ENCODE measurements around the gene MAPT. TPM values are rescaled to one million over a fixed set of nuclear protein-coding genes. Genes with fewer than 3 reads are reported as not detected.
"Not testable (repeated sequence)": the region's sequence is repeated elsewhere in the genome, so short reads cannot be mapped to it uniquely, and the experiment has no call there.

MAPT gene
- total RNA-seq, 1 donor from 2014 or later: 2.4 TPM

GRCh38 chr17:46002973-46003316 is 108.6 kb downstream of the MAPT start:
- Mint-ChIP-seq H3K4me3 (no peak overlapping the region), H3K27ac (no peak overlapping the region), H3K36me3 (no peaks in the 10 kb centered on the region), H3K9me3 (no peaks in the 10 kb centered on the region), H3K27me3 (ENCODE audit: insufficient read depth, low read depth) (peaks cover 13% of the 10 kb centered on the region), H3K4me1 (no peaks in the 10 kb centered on the region)
- no peak overlapping the region for H3K4me2 ChIP-seq
- no peaks in the 10 kb centered on the region for H3K9me3 ChIP-seq (ENCODE audit: low read depth)
- no peak overlapping the region for H2AFZ ChIP-seq (replicated peaks)
- no peaks in the 10 kb centered on the region for H4K20me1 ChIP-seq (ENCODE audit: low read depth)
- no peaks in the 10 kb centered on the region for H3K27me3 ChIP-seq
- H3K27ac ChIP-seq: no peak overlapping the region
- no peaks in the 10 kb centered on the region for H3K79me2 ChIP-seq (ENCODE audit: low read depth)
- H3K4me3 ChIP-seq: no peak overlapping the region
- no peak overlapping the region for H3K9ac ChIP-seq
- TF ChIP-seq EZH2phosphoT487 (IDR thresholded peaks at IDR 0.05): no peak
- no peak for TF ChIP-seq CTCF (IDR thresholded peaks at IDR 0.05)
- TF ChIP-seq EZH2 (IDR thresholded peaks at IDR 0.05): no peak
- DNase-seq (ENCODE audit: low spot score): no peak
- no peaks in the 10 kb centered on the region for H3F3A ChIP-seq (ENCODE audit: low read depth)
- no peaks in the 10 kb centered on the region for H3K36me3 ChIP-seq
- H3K4me1 ChIP-seq: no peaks in the 10 kb centered on the region

DNA sequence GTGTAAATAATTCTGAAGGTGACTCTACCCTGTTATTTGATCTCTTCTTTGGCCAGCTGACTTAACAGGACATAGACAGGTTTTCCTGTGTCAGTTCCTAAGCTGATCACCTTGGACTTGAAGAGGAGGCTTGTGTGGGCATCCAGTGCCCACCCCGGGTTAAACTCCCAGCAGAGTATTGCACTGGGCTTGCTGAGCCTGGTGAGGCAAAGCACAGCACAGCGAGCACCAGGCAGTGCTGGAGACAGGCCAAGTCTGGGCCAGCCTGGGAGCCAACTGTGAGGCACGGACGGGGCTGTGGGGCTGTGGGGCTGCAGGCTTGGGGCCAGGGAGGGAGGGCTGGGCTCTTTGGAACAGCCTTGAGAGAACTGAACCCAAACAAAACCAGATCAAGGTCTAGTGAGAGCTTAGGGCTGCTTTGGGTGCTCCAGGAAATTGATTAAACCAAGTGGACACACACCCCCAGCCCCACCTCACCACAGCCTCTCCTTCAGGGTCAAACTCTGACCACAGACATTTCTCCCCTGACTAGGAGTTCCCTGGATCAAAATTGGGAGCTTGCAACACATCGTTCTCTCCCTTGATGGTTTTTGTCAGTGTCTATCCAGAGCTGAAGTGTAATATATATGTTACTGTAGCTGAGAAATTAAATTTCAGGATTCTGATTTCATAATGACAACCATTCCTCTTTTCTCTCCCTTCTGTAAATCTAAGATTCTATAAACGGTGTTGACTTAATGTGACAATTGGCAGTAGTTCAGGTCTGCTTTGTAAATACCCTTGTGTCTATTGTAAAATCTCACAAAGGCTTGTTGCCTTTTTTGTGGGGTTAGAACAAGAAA is 109.8 kb downstream of the MAPT start:
- Mint-ChIP-seq H3K9me3 (no peaks in the 10 kb centered on the region), H3K36me3 (no peaks in the 10 kb centered on the region), H3K4me3 (no peak overlapping the region), H3K27ac (no peak overlapping the region), H3K27me3 (ENCODE audit: insufficient read depth, low read depth) (peaks cover 10% of the 10 kb centered on the region), H3K4me1 (no peaks in the 10 kb centered on the region)
- Histone ChIP-seq H3K79me2 (ENCODE audit: low read depth) (no peaks in the 10 kb centered on the region), H3K36me3 (no peaks in the 10 kb centered on the region), H3K27me3 (no peaks in the 10 kb centered on the region), H3K9ac (no peak overlapping the region), H3K4me2 (no peak overlapping the region), H4K20me1 (ENCODE audit: low read depth) (no peaks in the 10 kb centered on the region), H3K4me1 (no peaks in the 10 kb centered on the region), H3F3A (ENCODE audit: low read depth) (no peaks in the 10 kb centered on the region), H3K27ac (no peak overlapping the region), H3K9me3 (ENCODE audit: low read depth) (no peaks in the 10 kb centered on the region), H3K4me3 (no peak overlapping the region), H2AFZ (replicated peaks) (no peak overlapping the region)
- TF ChIP-seq EZH2 (IDR thresholded peaks at IDR 0.05) (no peak), EZH2phosphoT487 (IDR thresholded peaks at IDR 0.05) (no peak), CTCF (IDR thresholded peaks at IDR 0.05) (no peak)
- no peak for DNase-seq (ENCODE audit: low spot score)

GRCh38 chr17:46006082-46006481 is 111.7 kb downstream of the MAPT start:
- H3K36me3 ChIP-seq; H2AFZ ChIP-seq (replicated peaks); H3K4me1 ChIP-seq; H3K9me3 ChIP-seq (ENCODE audit: low read depth); H3K27me3 Mint-ChIP-seq (ENCODE audit: insufficient read depth, low read depth); H3K4me3 Mint-ChIP-seq; H4K20me1 ChIP-seq (ENCODE audit: low read depth); H3F3A ChIP-seq (ENCODE audit: low read depth); H3K27ac Mint-ChIP-seq; H3K79me2 ChIP-seq (ENCODE audit: low read depth); H3K27ac ChIP-seq; H3K4me3 ChIP-seq; H3K9me3 Mint-ChIP-seq; H3K9ac ChIP-seq; H3K4me1 Mint-ChIP-seq; H3K36me3 Mint-ChIP-seq; H3K27me3 ChIP-seq; H3K4me2 ChIP-seq; DNase-seq (ENCODE audit: low spot score): not testable (repeated sequence)

DNA sequence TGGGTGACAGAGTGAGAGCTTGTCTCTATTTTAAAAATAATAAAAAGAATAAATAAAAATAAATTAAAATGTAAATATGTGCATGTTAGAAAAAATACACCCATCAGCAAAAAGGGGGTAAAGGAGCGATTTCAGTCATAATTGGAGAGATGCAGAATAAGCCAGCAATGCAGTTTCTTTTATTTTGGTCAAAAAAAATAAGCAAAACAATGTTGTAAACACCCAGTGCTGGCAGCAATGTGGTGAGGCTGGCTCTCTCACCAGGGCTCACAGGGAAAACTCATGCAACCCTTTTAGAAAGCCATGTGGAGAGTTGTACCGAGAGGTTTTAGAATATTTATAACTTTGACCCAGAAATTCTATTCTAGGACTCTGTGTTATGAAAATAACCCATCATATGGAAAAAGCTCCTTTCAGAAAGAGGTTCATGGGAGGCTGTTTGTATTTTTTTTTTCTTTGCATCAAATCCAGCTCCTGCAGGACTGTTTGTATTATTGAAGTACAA is 113.2 kb downstream of the MAPT start:
- Histone ChIP-seq H3K4me1 (no peaks in the 10 kb centered on the region), H3K79me2 (ENCODE audit: low read depth) (no peaks in the 10 kb centered on the region), H3K9me3 (ENCODE audit: low read depth) (no peaks in the 10 kb centered on the region), H4K20me1 (ENCODE audit: low read depth) (no peaks in the 10 kb centered on the region), H3F3A (ENCODE audit: low read depth) (no peaks in the 10 kb centered on the region), H3K4me3 (no peak overlapping the region), H3K27me3 (no peaks in the 10 kb centered on the region), H2AFZ (replicated peaks) (no peak overlapping the region), H3K27ac (no peak overlapping the region), H3K9ac (no peak overlapping the region), H3K4me2 (no peak overlapping the region), H3K36me3 (no peaks in the 10 kb centered on the region)
- no peaks in the 10 kb centered on the region for H3K9me3 Mint-ChIP-seq
- peaks cover 4% of the 10 kb centered on the region for H3K4me1 Mint-ChIP-seq
- no peak overlapping the region for H3K4me3 Mint-ChIP-seq
- DNase-seq (ENCODE audit: low spot score): no peak
- H3K36me3 Mint-ChIP-seq: no peaks in the 10 kb centered on the region
- H3K27ac Mint-ChIP-seq: no peak overlapping the region
- no peak for TF ChIP-seq EZH2phosphoT487 (IDR thresholded peaks at IDR 0.05)
- TF ChIP-seq CTCF (IDR thresholded peaks at IDR 0.05): no peak
- no peak for TF ChIP-seq EZH2 (IDR thresholded peaks at IDR 0.05)
- H3K27me3 Mint-ChIP-seq (ENCODE audit: insufficient read depth, low read depth): peaks cover 3% of the 10 kb centered on the region
